Measurements from ENCODE around the gene HARBI1.

- TF ChIP-seq CTCF (IDR thresholded peaks at IDR 0.05), result no peak
- no peak for TF ChIP-seq POLR2A (IDR thresholded peaks at IDR 0.05)
These were observed 22.2 kb downstream of the HARBI1 start for GRCh38 chr11:46594785-46595184.
